MG63 (cell line): ENCODE results near the gene PRRT1B. TPM values are rescaled to one million over a fixed set of nuclear protein-coding genes. Genes with fewer than 3 reads are reported as not detected.

Experiments used
- DNase-seq: peaks from one replicate; pipeline ENCODE4 v3.0.0-alpha.2; 2020
- H3K27me3 ChIP-seq: fragments of 250-450 bp; sonication (Bioruptor Pico); 2 replicates; pipeline ENCODE4 v1.5.1; 2020; ENCODE audit warnings: mild to moderate bottlenecking, moderate library complexity
- H3K36me3 ChIP-seq: fragments of 250-450 bp; sonication (Bioruptor Pico); 2 replicates; pipeline ENCODE4 v1.5.1; 2020; ENCODE audit warnings: mild to moderate bottlenecking, moderate library complexity
- H3K4me3 ChIP-seq: fragments of 250-450 bp; sonication (Bioruptor Pico); 2 replicates; pipeline ENCODE4 v1.5.1; 2020; ENCODE audit warnings: mild to moderate bottlenecking, moderate library complexity
- H3K9me3 ChIP-seq: fragments of 250-450 bp; sonication (Bioruptor Pico); 2 replicates; pipeline ENCODE4 v1.5.1; 2020; ENCODE audit warnings: mild to moderate bottlenecking, moderate library complexity
- total RNA-seq: library from RNA; depleted of rRNA; stranded (reverse); fragments of >200 nt; shearing (Covaris generic); gene quantifications from 2 replicates; pipeline ENCODE4 v1.2.3, GENCODE V29; 2014; ENCODE audit warnings: low replicate concordance

PRRT1B gene
- total RNA-seq, 1 experiment from 2014 or later, result not detected

GRCh38 chr9:131583337-131583645 lies 38.0 kb downstream of the PRRT1B start:
- no peaks in the 10 kb centered on the region for H3K27me3 ChIP-seq
- no peaks in the 10 kb centered on the region for H3K9me3 ChIP-seq
- no peak for DNase-seq
- no peaks in the 10 kb centered on the region for H3K36me3 ChIP-seq
- H3K4me3 ChIP-seq, result no peak overlapping the region

DNA sequence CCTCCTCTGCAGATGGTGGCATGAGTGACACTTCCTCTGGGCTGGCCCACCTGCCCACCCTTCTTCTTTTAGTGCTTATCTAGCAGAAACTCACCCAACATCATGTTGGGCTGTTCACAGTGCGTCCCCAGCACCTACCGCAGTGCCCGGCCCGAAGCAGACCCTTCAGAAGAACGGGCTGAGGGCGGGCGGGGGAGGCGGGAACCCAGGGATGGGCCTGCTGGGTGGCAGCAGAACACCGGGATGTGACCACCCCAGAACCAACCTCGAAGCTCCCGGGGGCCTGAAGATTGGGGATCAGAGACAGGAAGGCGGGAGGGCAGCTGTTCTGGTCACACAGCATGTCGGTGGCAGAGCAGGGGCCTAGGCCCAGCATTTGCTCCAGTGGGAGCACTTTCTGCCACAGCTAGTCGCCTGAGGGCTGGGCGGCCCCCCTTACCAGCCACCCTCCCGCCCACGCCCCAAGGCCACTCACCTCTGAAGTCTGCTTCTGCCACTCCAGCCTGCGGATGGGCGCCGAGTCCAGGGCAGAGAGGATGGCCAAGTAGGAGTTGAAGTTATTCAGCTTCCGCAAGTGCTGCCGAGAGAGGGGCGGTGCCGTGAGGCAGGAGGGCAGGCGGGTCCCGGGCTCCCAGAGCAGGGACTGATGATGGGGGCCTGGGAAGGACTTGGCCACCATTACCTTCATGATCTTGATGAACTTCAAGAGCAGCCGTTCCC lies 38.7 kb downstream of the PRRT1B start:
- Histone ChIP-seq H3K4me3 (no peak overlapping the region), H3K36me3 (no peaks in the 10 kb centered on the region), H3K9me3 (no peaks in the 10 kb centered on the region), H3K27me3 (no peaks in the 10 kb centered on the region)
- DNase-seq, result no peak

DNA sequence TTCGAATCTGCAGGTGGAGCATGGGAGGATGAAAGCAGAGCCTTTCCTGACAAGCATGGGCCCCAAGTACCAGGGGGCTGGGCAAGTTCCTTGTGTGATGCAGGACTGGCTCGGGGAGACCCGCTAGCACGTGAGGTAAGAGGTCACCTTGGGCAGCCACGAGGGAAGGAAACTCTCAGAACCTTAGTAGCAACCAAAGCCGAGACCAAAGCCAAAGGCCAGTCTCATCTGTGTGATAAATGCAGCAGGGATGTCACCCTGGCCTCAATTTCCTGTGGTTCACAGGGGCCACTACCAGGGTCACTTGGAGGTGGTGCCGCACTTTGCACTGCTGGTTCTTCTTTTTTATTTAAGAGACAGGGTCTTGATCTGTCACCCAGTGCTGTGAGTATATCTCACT lies 39.5 kb downstream of the PRRT1B start:
- H3K27me3 ChIP-seq, result no peaks in the 10 kb centered on the region
- H3K36me3 ChIP-seq, result no peaks in the 10 kb centered on the region
- no peak for DNase-seq
- no peaks in the 10 kb centered on the region for H3K9me3 ChIP-seq
- no peak overlapping the region for H3K4me3 ChIP-seq

DNA sequence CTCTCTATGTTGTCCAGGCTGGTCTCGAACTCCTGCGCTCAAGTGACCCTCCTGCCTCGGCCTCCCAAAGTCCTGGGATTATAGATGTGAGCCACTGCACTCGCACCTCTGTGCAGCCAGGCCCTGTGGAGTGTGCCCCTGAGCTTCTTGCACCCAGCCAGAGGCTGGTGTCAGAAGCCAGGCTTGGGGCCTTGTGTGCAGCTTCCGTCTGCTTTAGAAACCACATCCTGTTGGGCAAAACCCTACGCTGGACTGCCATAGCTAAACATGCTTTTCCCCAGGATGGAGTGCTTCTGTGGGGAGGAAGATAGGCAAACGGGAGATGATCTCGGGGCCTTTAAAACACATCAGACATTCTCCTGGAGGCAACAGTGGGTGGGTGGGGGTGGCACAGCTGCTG lies 40.1 kb downstream of the PRRT1B start:
- no peak for DNase-seq
- no peaks in the 10 kb centered on the region for H3K9me3 ChIP-seq
- H3K4me3 ChIP-seq, result no peak overlapping the region
- no peaks in the 10 kb centered on the region for H3K27me3 ChIP-seq
- no peaks in the 10 kb centered on the region for H3K36me3 ChIP-seq

DNA sequence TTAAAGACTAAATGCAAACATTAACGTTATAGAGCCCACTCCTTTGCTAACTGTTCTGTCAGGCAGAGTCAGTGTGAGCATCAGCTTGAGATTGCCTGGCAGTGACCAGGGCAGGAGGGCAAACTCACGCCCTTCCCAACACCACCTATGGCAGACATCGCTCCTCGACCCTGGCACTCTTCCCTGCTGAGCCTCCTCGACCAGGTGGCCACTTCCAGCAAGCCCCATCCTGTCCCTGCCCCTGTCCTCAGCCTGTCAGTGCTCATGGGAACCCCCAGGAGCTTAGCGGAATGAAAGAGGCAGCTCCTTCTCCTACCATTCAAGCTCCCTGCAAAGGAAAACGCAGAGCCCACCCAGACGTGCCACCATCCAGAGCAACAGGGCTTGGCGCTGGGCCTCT lies 42.0 kb downstream of the PRRT1B start:
- H3K4me3 ChIP-seq, result no peak overlapping the region
- no peak for DNase-seq
- no peaks in the 10 kb centered on the region for H3K27me3 ChIP-seq
- H3K36me3 ChIP-seq, result peaks cover 5% of the 10 kb centered on the region
- H3K9me3 ChIP-seq, result no peaks in the 10 kb centered on the region

DNA sequence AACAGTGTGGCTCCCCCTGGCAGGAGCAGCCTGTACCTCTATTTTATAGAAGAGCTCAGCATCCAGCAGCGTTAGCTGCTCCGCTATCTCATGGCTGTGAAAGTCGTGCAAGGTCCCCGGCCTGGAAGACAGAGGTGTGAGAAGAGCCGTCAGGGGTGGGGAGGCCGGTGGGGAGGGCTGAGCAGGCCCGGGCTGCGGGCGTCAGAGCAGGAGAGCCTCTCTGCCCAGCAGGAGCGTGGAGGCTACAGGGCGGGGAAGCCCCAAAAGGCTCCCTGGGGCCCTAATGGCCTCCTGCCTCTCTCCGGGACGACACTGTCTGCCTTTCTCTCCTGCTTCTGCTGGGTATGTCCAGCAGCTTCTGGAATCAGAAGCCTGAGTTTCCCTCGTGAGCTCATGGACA lies 42.6 kb downstream of the PRRT1B start:
- H3K27me3 ChIP-seq, result no peaks in the 10 kb centered on the region
- no peaks in the 10 kb centered on the region for H3K9me3 ChIP-seq
- H3K4me3 ChIP-seq, result no peak overlapping the region
- DNase-seq, result no peak
- peaks cover 5% of the 10 kb centered on the region for H3K36me3 ChIP-seq

- no peak for DNase-seq
- Histone ChIP-seq H3K36me3 (peaks cover 5% of the 10 kb centered on the region), H3K27me3 (no peaks in the 10 kb centered on the region), H3K9me3 (no peaks in the 10 kb centered on the region), H3K4me3 (no peak overlapping the region)
Observed at GRCh38 chr9:131588396-131588795, 43.1 kb downstream of the PRRT1B start.

GRCh38 chr9:131589124-131589711 lies 43.9 kb downstream of the PRRT1B start:
- no peak for DNase-seq
- Histone ChIP-seq H3K36me3 (peaks cover 5% of the 10 kb centered on the region), H3K4me3 (no peak overlapping the region), H3K9me3 (no peaks in the 10 kb centered on the region), H3K27me3 (no peaks in the 10 kb centered on the region)

GRCh38 chr9:131589993-131590392 lies 44.7 kb downstream of the PRRT1B start:
- no peaks in the 10 kb centered on the region for H3K9me3 ChIP-seq
- no peak for DNase-seq

GRCh38 chr9:131590449-131590848 lies 45.1 kb downstream of the PRRT1B start:
- DNase-seq, result no peak
- Histone ChIP-seq H3K36me3 (peaks cover 5% of the 10 kb centered on the region), H3K4me3 (no peak overlapping the region), H3K27me3 (no peaks in the 10 kb centered on the region), H3K9me3 (no peaks in the 10 kb centered on the region)

More at GRCh38 chr9:131589993-131590392, 44.7 kb downstream of the PRRT1B start:
- Histone ChIP-seq H3K4me3 (no peak overlapping the region), H3K36me3 (peaks cover 5% of the 10 kb centered on the region), H3K27me3 (no peaks in the 10 kb centered on the region)

- no peaks in the 10 kb centered on the region for H3K9me3 ChIP-seq
- no peaks in the 10 kb centered on the region for H3K27me3 ChIP-seq
- H3K36me3 ChIP-seq, result peaks cover 5% of the 10 kb centered on the region
- peak; percentile 70 for DNase-seq
- no peak overlapping the region for H3K4me3 ChIP-seq
Observed at GRCh38 chr9:131590907-131591844, 45.9 kb downstream of the PRRT1B start.

DNA sequence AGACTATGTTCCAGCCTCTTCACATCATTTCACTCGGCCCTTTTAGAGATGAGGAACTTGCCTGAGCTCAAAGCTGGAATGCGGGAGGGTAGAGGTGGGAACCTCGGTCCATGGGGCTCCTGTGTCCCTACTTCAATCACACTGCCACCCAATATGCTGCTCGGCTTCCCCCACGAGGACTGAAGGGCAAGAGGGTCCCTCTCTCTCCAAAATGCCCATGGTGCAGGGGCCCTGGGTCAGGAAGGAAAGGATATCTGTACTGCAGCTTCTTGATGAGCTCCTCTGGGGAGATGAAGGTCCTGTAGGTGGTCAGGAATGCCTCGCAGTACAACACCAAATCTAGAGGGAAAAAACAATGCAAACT lies 46.5 kb downstream of the PRRT1B start:
- no peak for DNase-seq
- Histone ChIP-seq H3K4me3 (no peak overlapping the region), H3K27me3 (no peaks in the 10 kb centered on the region), H3K9me3 (no peaks in the 10 kb centered on the region), H3K36me3 (peaks cover 5% of the 10 kb centered on the region)

- Histone ChIP-seq H3K36me3 (peaks cover 5% of the 10 kb centered on the region), H3K9me3 (no peaks in the 10 kb centered on the region), H3K4me3 (no peak overlapping the region), H3K27me3 (no peaks in the 10 kb centered on the region)
- DNase-seq, result no peak
Observed at GRCh38 chr9:131593091-131593820, 47.9 kb downstream of the PRRT1B start.

DNA sequence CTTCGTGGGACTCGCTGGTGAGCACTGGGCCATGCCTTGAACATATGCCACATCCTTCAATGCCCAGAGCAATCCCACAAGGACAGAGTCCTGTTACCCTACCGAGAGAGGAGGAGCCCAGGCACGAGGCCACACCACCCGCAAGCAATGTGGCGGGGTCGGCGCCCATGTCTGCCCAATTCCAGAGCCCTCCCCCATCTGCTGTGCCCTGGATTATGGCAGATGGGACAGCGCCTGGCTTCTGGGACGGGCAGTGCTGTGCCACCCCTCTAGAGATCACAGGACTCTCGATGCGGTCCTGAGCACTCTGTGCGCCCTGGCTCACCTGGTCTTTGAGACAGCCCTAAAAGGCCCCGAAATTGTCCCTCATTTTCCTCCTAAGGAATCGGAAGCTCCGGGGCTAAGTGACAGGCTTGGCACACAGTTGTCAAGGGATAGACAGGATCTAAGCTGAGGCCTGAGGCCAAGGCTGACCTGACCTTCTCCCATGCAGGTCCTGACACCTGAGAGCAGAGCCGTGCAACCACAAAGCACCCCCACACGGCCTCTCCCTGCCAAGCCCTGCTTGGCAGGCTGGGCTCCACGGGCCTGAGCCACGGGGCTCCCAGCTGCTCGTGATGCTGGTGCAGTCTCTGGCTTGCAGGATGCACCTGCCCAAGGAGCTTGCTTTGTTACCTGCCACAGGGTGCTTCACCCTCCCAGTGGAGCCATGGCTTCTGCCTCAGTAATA lies 48.8 kb downstream of the PRRT1B start:
- Histone ChIP-seq H3K36me3 (peaks cover 5% of the 10 kb centered on the region), H3K4me3 (no peak overlapping the region)
- no peak for DNase-seq

GRCh38 chr9:131594906-131595665 lies 49.8 kb downstream of the PRRT1B start:
- DNase-seq, result no peak
- no peaks in the 10 kb centered on the region for H3K9me3 ChIP-seq
- H3K27me3 ChIP-seq, result no peaks in the 10 kb centered on the region
- H3K4me3 ChIP-seq, result no peak overlapping the region
- H3K36me3 ChIP-seq, result peaks cover 5% of the 10 kb centered on the region

More for the DNA sequence above, 48.8 kb downstream of the PRRT1B start:
- H3K27me3 ChIP-seq, result no peaks in the 10 kb centered on the region
- H3K9me3 ChIP-seq, result no peaks in the 10 kb centered on the region
